Adipose tissue (tissue), 3 donors: ENCODE data around the gene MADCAM1. TPM values are rescaled to one million over a fixed set of nuclear protein-coding genes. Genes with fewer than 3 reads are reported as not detected.
A peak's percentile ranks its signal among the peaks of the same experiment; 100 is the strongest.

Experiments
- H3K27ac ChIP-seq: one replicate; pipeline ENCODE4 v1.5.1; 2013; ENCODE audit warnings: low read depth, low read length
- WGBS, 3 donors: extraction: QIAGEN DNeasy Blood & Tissue Kit; methylation state at CpG; one replicate each; pipeline ENCODE4 v1.1.7; 2013; 5-methylcytosine and 5-hydroxymethylcytosine counted together
- polyA plus RNA-seq, 3 donors: library from polyadenylated mRNA; stranded (reverse); fragments of 200-250 nt; gene quantifications; one replicate each; pipeline ENCODE4 v1.2.3, GENCODE V29; 2013
- donor health status: healthy with polysubstance abuse.
- donor health status: Bipolar disorder and iron deficiency.
- donor health status: healthy.

Gene MADCAM1
- polyA plus RNA-seq, 3 donors = 0.36 to 2.0 TPM; not detected in 1

- 88 to 91% (median 90%) methylated on average over 44 to 45 of the region's 45 CpGs for WGBS, 3 donors
Measured at GRCh38 chr19:519449-519865, 23.2 kb downstream of the MADCAM1 start.

GRCh38 chr19:522726-523125 lies 26.4 kb downstream of the MADCAM1 start:
- 96 to 97% (median 97%) methylated on average over 12 of the region's 12 CpGs for WGBS, 3 donors
- H3K27ac ChIP-seq = no peak overlapping the region

More at GRCh38 chr19:519449-519865, 23.2 kb downstream of the MADCAM1 start:
- no peak overlapping the region for H3K27ac ChIP-seq

GRCh38 chr19:524062-524674 lies 27.9 kb downstream of the MADCAM1 start:
- WGBS, 3 donors = 65 to 70% (median 66%) methylated on average over 29 of the region's 29 CpGs
- no peak overlapping the region for H3K27ac ChIP-seq

- 71 to 75% (median 74%) methylated on average over 15 to 18 of the region's 18 CpGs for WGBS, 3 donors
Measured at GRCh38 chr19:525029-525428, 28.7 kb downstream of the MADCAM1 start.

GRCh38 chr19:525857-526419 lies 29.7 kb downstream of the MADCAM1 start:
- WGBS, 3 donors = 52 to 58% (median 54%) methylated on average over 13 of the region's 13 CpGs
- H3K27ac ChIP-seq = no peak overlapping the region

More at GRCh38 chr19:525029-525428, 28.7 kb downstream of the MADCAM1 start:
- H3K27ac ChIP-seq = no peak overlapping the region

GRCh38 chr19:530134-531008 lies 34.1 kb downstream of the MADCAM1 start:
- H3K27ac ChIP-seq = no peak overlapping the region
- 62 to 70% (median 65%) methylated on average over 36 to 38 of the region's 38 CpGs for WGBS, 3 donors

GRCh38 chr19:531009-531752 lies 34.9 kb downstream of the MADCAM1 start:
- 1% methylated on average over 63 to 103 of the region's 103 CpGs for WGBS, 3 donors

GRCh38 chr19:531753-532560 lies 35.7 kb downstream of the MADCAM1 start, which contains the start of gene CDC34:
Gene CDC34 (plus strand): TSS chr19:531760. CDS start chr19:531932, 172 bp downstream.
- peak within 1 kb of the TSS; percentile 35 for H3K27ac ChIP-seq
- 0 to 1% (median 0%) methylated on average over 37 to 84 of the region's 84 CpGs for WGBS, 3 donors

More at GRCh38 chr19:531009-531752, 34.9 kb downstream of the MADCAM1 start:
- H3K27ac ChIP-seq = peak overlapping the region; percentile 35

GRCh38 chr19:532561-533363 lies 36.5 kb downstream of the MADCAM1 start:
- 0 to 1% (median 0%) methylated on average over 43 to 47 of the region's 47 CpGs for WGBS, 3 donors

GRCh38 chr19:533364-534058 lies 37.2 kb downstream of the MADCAM1 start:
- 26 to 44% (median 37%) methylated on average over 24 to 25 of the region's 25 CpGs for WGBS, 3 donors
- H3K27ac ChIP-seq = no peak overlapping the region

More at GRCh38 chr19:532561-533363, 36.5 kb downstream of the MADCAM1 start:
- peak overlapping the region; percentile 17 for H3K27ac ChIP-seq

GRCh38 chr19:534088-534487 lies 37.8 kb downstream of the MADCAM1 start:
- no peak overlapping the region for H3K27ac ChIP-seq

GRCh38 chr19:535017-535835 lies 38.9 kb downstream of the MADCAM1 start:
- 59 to 80% (median 75%) methylated on average over 16 of the region's 16 CpGs for WGBS, 3 donors
- H3K27ac ChIP-seq = no peak overlapping the region

More at GRCh38 chr19:534088-534487, 37.8 kb downstream of the MADCAM1 start:
- 78 to 85% (median 80%) methylated on average over 12 to 14 of the region's 14 CpGs for WGBS, 3 donors

- WGBS, 3 donors = 90 to 93% (median 91%) methylated on average over 54 to 55 of the region's 55 CpGs
- no peak overlapping the region for H3K27ac ChIP-seq
Measured at GRCh38 chr19:536031-536880, 40.0 kb downstream of the MADCAM1 start.

- no peak overlapping the region for H3K27ac ChIP-seq
- WGBS, 3 donors = 90 to 95% (median 95%) methylated on average over 26 of the region's 26 CpGs
Measured at GRCh38 chr19:536881-537404, 40.7 kb downstream of the MADCAM1 start.
